Ovary (tissue), 3 donors: ENCODE results near the gene PHF14.

Experiments used
- CTCF ChIP-seq, 3 donors: fragments of 450-650 bp in 2 of 3; fragments of 200-600 bp in 1 of 3; IDR thresholded peaks; one replicate each; pipeline versions ENCODE4 v1.5.1 to v1.8.0; 2016 to 2022; ENCODE audit warnings: antibody characterized with exemption in 3 of 3, mild to moderate bottlenecking in 1 of 3
- EP300 ChIP-seq: sonication (generic); formaldehyde crosslinking; IDR thresholded peaks from one replicate; pipeline ENCODE4 v1.6.1; 2017; ENCODE audit warnings: antibody characterized with exemption
- POLR2A ChIP-seq: fragments of 450-650 bp; IDR thresholded peaks from one replicate; pipeline ENCODE4 v1.6.1; 2017; ENCODE audit warnings: antibody characterized with exemption, mild to moderate bottlenecking, moderate library complexity
- donor health status: DM: no; HTN: no; CAD: no.

- no peak for TF ChIP-seq POLR2A
- no peak for TF ChIP-seq CTCF (IDR thresholded peaks at IDR 0.05)
- no peak for TF ChIP-seq EP300
Measured at GRCh38 chr7:11127988-11128387, 154.3 kb downstream of the PHF14 start.
